Measurements from ENCODE around the gene CSF2RB. TPM values are rescaled to one million over a fixed set of nuclear protein-coding genes. Genes with fewer than 3 reads are reported as not detected.

CSF2RB gene
- total and polyA plus RNA-seq, 12 donors = 0.81 to 20.8 (median 1.7) TPM

- H3K27me3 ChIP-seq = peaks cover 0 to 31% (median 14%) of the 10 kb centered on the region in 7 donors
Measured at GRCh38 chr22:36904260-36904880, 9.1 kb upstream of the CSF2RB start.

DNA sequence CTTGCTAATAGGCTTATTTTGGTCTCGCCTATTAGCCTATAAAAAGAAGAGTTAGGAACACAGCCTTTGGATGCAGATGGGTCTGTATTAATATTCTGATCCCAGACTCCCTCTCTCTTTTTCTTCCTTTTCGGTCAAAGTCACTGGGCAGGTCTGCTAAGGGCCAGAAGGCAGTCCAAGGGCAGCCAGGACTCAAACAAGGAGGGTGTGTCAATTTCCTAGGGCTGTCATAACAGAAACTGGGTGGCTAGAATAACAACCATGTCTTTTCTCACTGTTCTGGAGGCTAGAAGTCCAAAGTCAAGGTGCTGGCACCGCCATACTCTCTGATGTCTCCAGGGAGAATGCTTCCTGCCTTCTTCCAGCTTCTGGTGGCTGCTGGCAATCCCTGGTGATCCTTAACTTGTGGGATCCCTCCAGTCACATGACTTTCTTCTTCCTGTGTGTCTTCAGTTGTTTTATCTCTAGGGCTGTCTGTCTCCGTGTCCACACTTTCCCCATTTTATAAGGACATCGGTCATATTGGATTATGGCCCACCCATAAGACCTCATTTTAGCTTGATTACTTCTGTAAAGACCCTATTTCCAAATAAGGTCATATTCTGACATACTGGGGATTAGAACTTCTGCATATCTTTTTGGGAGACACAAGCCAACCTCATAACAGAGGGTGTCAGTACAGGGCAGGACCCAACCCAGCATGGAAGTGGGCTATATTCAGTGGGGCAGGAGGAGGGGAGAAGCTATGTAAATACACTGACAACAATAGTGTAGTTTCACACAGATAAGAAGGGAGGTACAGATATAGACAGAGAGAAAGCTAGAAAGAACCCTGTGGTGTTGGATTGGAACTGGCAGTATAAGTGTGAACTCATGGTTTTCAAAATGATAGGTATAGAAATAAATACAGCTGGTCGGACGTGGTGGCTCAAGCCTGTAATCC, 5.9 kb upstream of the CSF2RB start:
- H3K27me3 ChIP-seq = peaks cover 0 to 18% (median 8%) of the 10 kb centered on the region in 7 donors
- 76 to 78% methylated on average over 7 of the region's 7 CpGs for WGBS, 2 donors
- no peak for TF ChIP-seq CTCF (IDR thresholded peaks at IDR 0.05)
- H3K4me1 ChIP-seq = peaks cover 0 to 11% (median 0%) of the 10 kb centered on the region in 9 donors
- DNase-seq (no peak), ATAC-seq (no peak)
- intact Hi-C loops (cut with DNase I) = no loop called here
- H3K27ac ChIP-seq = no peak overlapping the region
- H3K9me3 ChIP-seq = peaks cover 0 to 3% (median 0%) of the 10 kb centered on the region in 11 donors
- no peaks in the 10 kb centered on the region for H3K36me3 ChIP-seq
- no peak overlapping the region for H3K4me3 ChIP-seq

More at GRCh38 chr22:36904260-36904880, 9.1 kb upstream of the CSF2RB start:
- no peak overlapping the region for H3K4me3 ChIP-seq
- H3K4me1 ChIP-seq = peaks cover 0 to 26% (median 0%) of the 10 kb centered on the region in 9 donors
- intact Hi-C loops (cut with DNase I) = no loop called here
- TF ChIP-seq CTCF (IDR thresholded peaks at IDR 0.05) = no peak
- 80% methylated on average over 6 of the region's 6 CpGs for WGBS, 2 donors
- ATAC-seq (no peak), DNase-seq (no peak)
- H3K36me3 ChIP-seq = no peaks in the 10 kb centered on the region
- peaks cover 0 to 15% (median 2%) of the 10 kb centered on the region in 11 donors for H3K9me3 ChIP-seq
- no peak overlapping the region for H3K27ac ChIP-seq

DNA sequence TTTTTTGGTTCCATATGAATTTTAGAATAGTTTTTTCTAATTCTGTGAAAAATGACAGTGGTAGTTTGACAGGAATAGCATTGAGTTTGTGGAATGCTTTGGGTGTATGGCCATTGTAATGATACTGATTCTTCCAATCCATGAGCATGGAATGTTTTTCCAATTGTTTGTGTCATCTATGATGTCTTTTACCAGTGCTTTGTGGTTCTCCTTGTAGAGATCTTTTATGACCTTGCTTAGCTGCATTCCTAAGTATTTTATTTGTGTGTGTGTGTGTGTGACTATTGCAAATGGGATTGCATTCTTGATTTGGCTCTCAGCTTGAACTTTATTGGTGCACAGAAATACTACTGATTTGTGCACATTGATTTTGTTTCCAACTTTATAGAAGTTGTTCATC, 3.0 kb upstream of the CSF2RB start:
- H3K27me3 ChIP-seq = peaks cover 0 to 14% (median 1%) of the 10 kb centered on the region in 7 donors
- no peak for TF ChIP-seq CTCF (IDR thresholded peaks at IDR 0.05)
- no peak for DNase-seq
- no peak for ATAC-seq
- H3K4me1 ChIP-seq = peaks cover 0 to 23% (median 0%) of the 10 kb centered on the region in 9 donors
- no peak overlapping the region for H3K27ac ChIP-seq
- H3K36me3 ChIP-seq = no peaks in the 10 kb centered on the region
- intact Hi-C loops (cut with DNase I) = no loop called here
- H3K4me3 ChIP-seq = no peak overlapping the region
- no peaks in the 10 kb centered on the region for H3K9me3 ChIP-seq

GRCh38 chr22:36911887-36912661, 1.4 kb upstream of the CSF2RB start:
- DNase-seq (no peak), ATAC-seq (no peak)
- Histone ChIP-seq H3K4me1 (peaks cover 0 to 35% (median 0%) of the 10 kb centered on the region in 9 donors), H3K27me3 (peaks cover 0 to 9% (median 0%) of the 10 kb centered on the region in 7 donors), H3K27ac (peak overlapping the region in 2 of 10 donors; percentile 36 to 92), H3K9me3 (no peaks in the 10 kb centered on the region), H3K4me3 (no peak overlapping the region), H3K36me3 (no peaks in the 10 kb centered on the region)
- TF ChIP-seq CTCF (IDR thresholded peaks at IDR 0.05) = no peak
- WGBS, 2 donors = 54% methylated on average over 13 of the region's 13 CpGs
- intact Hi-C loops (cut with DNase I) = no loop called here
